ENCODE results near the gene EFNA2. TPM values are rescaled to one million over a fixed set of nuclear protein-coding genes. Genes with fewer than 3 reads are reported as not detected.
A peak's percentile ranks its signal among the peaks of the same experiment; 100 is the strongest.

EFNA2 gene
- 0.67 and 1.1 TPM in 2 replicates for polyA plus RNA-seq (2012; rRNA removed)
- polyA plus RNA-seq (2012; cell fraction: cytosol; rRNA removed): 0.39 and 0.63 TPM in 2 replicates
- 0.33 and 0.44 TPM in 2 replicates for polyA plus RNA-seq (2012; cell fraction: nucleus; rRNA removed)

GRCh38 chr19:1285737-1286360, at the start of gene EFNA2:
Gene EFNA2, plus strand, starts transcription at chr19:1285873. Its CDS starts 296 bp downstream, at chr19:1286169.
- no peaks in the 10 kb centered on the region for H3K36me3 ChIP-seq (replicated peaks in 1 of 2; ENCODE audit: control insufficient read depth in 1 of 2, insufficient read depth in 2 of 2, low read length in 1 of 2)
- no peak within 1 kb of the TSS; a peak in 1 of 4 replicates for H3K27ac ChIP-seq (ENCODE audit: low read depth in 2 of 2, low read length in 1 of 2)
- no peaks in the 10 kb centered on the region for H3K9me3 ChIP-seq
- H3K79me2 ChIP-seq (ENCODE audit: insufficient read depth): no peaks in the 10 kb centered on the region
- H3K4me1 ChIP-seq (ENCODE audit: control insufficient read depth in 1 of 2, insufficient read depth in 2 of 2, low read depth in 1 of 2, low read length in 1 of 2): peaks cover 0 to 8% of the 10 kb centered on the region in 2 experiments; a peak in 1 of 4 replicates
- H3K4me3 ChIP-seq (ENCODE audit: low read depth in 2 of 2, low read length in 1 of 2): peak within 1 kb of the TSS; percentile 57 to 63
- H3K9me2 ChIP-seq: no peaks in the 10 kb centered on the region
- ChIA-PET POLR2A (interaction anchor here (2.2 to 2.3 kb wide), 2 partner anchors 17 kb away, joined by 9 to 10 read pairs; partner anchors contain the start of gene CIRBP), CTCF (interaction anchor here (0.8 to 3.2 kb wide), 8 partner anchors 19 to 386 kb away, joined by 3 to 17 read pairs (median 6); no protein-coding TSS in a partner anchor)
- no peaks in the 10 kb centered on the region for H4K20me1 ChIP-seq (ENCODE audit: insufficient read depth)
- WGBS (ENCODE audit: low lambda C conversion rate): no CpG with 5 or more reads among the region's 113 CpGs
- peaks cover 12% of the 10 kb centered on the region for H3F3A ChIP-seq (replicated peaks; ENCODE audit: insufficient read depth)
- H2AFZ ChIP-seq (ENCODE audit: low read depth): 0 out of 2 replicates have a peak within 1 kb of the TSS, but pooled peaks have one; percentile 5
- H3K9ac ChIP-seq: peak within 1 kb of the TSS; percentile 19; the same call in 1 of the 2 replicates
- TF ChIP-seq RCOR1 (IDR thresholded peaks at IDR 0.05; ENCODE audit: low read length) (no peak), GATA2 (CRISPR knock-in tag; IDR thresholded peaks at IDR 0.05) (no peak), CTCF (IDR thresholded peaks at IDR 0.05) (peak; percentile 1; the same call in 1 of the 2 replicates), PBX3 (IDR thresholded peaks at IDR 0.05) (no peak)
- DNase-seq: peak; percentile 84
- peak within 1 kb of the TSS; percentile 75 for H3K4me2 ChIP-seq
- H3K27me3 ChIP-seq (ENCODE audit: insufficient read depth): no peaks in the 10 kb centered on the region

- no peak overlapping the region for H2AFZ ChIP-seq (ENCODE audit: low read depth)
- peak overlapping the region; percentile 66 for H3K9ac ChIP-seq
- CTCF ChIA-PET: interaction anchor here (0.7 to 5.7 kb wide), 6 partner anchors 8 to 1746 kb away, joined by 3 to 82 read pairs (median 4); no protein-coding TSS in a partner anchor
- no peaks in the 10 kb centered on the region for H3K27me3 ChIP-seq (ENCODE audit: insufficient read depth)
- no peak for TF ChIP-seq PBX3 (IDR thresholded peaks at IDR 0.05)
- TF ChIP-seq TEAD4 (IDR thresholded peaks at IDR 0.05; ENCODE audit: borderline replicate concordance, insufficient read depth): no peak
- TF ChIP-seq NRF1 (IDR thresholded peaks at IDR 0.05; ENCODE audit: low read depth, low read length): no peak
- TF ChIP-seq MEF2A (IDR thresholded peaks at IDR 0.05; ENCODE audit: borderline replicate concordance, low read depth): no peak
- TF ChIP-seq ELF1 (IDR thresholded peaks at IDR 0.05): no peak
- no peak for TF ChIP-seq GATA2 (CRISPR knock-in tag; IDR thresholded peaks at IDR 0.05)
- no peak for TF ChIP-seq SMC3 (IDR thresholded peaks at IDR 0.05; ENCODE audit: low read depth, low read length)
- TF ChIP-seq MAX (IDR thresholded peaks at IDR 0.05; ENCODE audit: low read depth): no peak
- TF ChIP-seq REST (IDR thresholded peaks at IDR 0.05; ENCODE audit: low read depth, low read length): no peak
- no peaks in the 10 kb centered on the region for H3K9me2 ChIP-seq
- DNase-seq: peak; percentile 88
- H3K4me1 ChIP-seq (ENCODE audit: control insufficient read depth in 1 of 2, insufficient read depth in 2 of 2, low read depth in 1 of 2, low read length in 1 of 2): peaks cover 5 to 26% of the 10 kb centered on the region in 2 experiments; a peak in 2 of 4 replicates
- POLR2A ChIA-PET: interaction anchor here (0.8 to 1.6 kb wide), 3 partner anchors 11 to 105 kb away, joined by 3 to 11 read pairs (median 6); partner anchors contain the start of gene CIRBP
- peaks cover 24% of the 10 kb centered on the region for H4K20me1 ChIP-seq (ENCODE audit: insufficient read depth)
- peaks cover 0 to 33% of the 10 kb centered on the region in 2 experiments for H3K36me3 ChIP-seq (replicated peaks in 1 of 2; ENCODE audit: control insufficient read depth in 1 of 2, insufficient read depth in 2 of 2, low read length in 1 of 2)
- no peaks in the 10 kb centered on the region for H3K9me3 ChIP-seq
- H3K4me3 ChIP-seq (ENCODE audit: low read depth in 2 of 2, low read length in 1 of 2): peak overlapping the region; percentile 74 to 87
- peak overlapping the region; percentile 97 for H3K4me2 ChIP-seq
- 5% methylated on average over 8 of the region's 42 CpGs for WGBS (ENCODE audit: low lambda C conversion rate)
- H3K79me2 ChIP-seq (ENCODE audit: insufficient read depth): peaks cover 19% of the 10 kb centered on the region; the same call in 1 of the 2 replicates
- H3F3A ChIP-seq (replicated peaks; ENCODE audit: insufficient read depth): peaks cover 34% of the 10 kb centered on the region
- H3K27ac ChIP-seq (ENCODE audit: low read depth in 2 of 2, low read length in 1 of 2): peak overlapping the region; percentile 36 to 88; a peak in 3 of 4 replicates
Observed at GRCh38 chr19:1236576-1236975, 49.1 kb upstream of the EFNA2 start.

Measured in SK-N-SH (cell line).